B cell (primary cell): ENCODE data around the gene ZNF608. TPM values are rescaled to one million over a fixed set of nuclear protein-coding genes. Genes with fewer than 3 reads are reported as not detected.

Experiments
- ATAC-seq: fragments of 200-7000 bp; cut with Tn5 transposase; one replicate; pipeline ENCODE4 v1.10.0; 2021; ENCODE audit warnings: low read depth, mild to moderate bottlenecking, moderate number of reproducible peaks, moderate library complexity
- CTCF ChIA-PET: fragments of 350-600 bp; sonication (Branson Sonifier 250); formaldehyde crosslinking; loops from one replicate; lab custom pipeline; 2021; ENCODE audit warnings: antibody characterized with exemption, inconsistent platforms; lab: Charles Lee
- POLR2A ChIA-PET: fragments of 350-600 bp; sonication (Branson Sonifier 250); formaldehyde crosslinking; loops from one replicate; lab custom pipeline; 2021; ENCODE audit warnings: antibody characterized with exemption; lab: Charles Lee
- DNase-seq: peaks from one replicate; pipeline ENCODE4 v3.0.0; 2013
- H2AFZ ChIP-seq: 2 replicates; pipeline ENCODE4 v1.6.1; 2012; ENCODE audit warnings: mild to moderate bottlenecking, low read depth, low read length; ENCODE audit not compliant: insufficient read depth, poor library complexity, severe bottlenecking
- H3K27ac ChIP-seq, 2 donors: 1 replicate in 1 of 2; 2 replicates in 1 of 2; pipeline ENCODE4 v1.5.1; 2012 to 2013; ENCODE audit warnings: low read length in 2 of 2, mild to moderate bottlenecking in 2 of 2, moderate library complexity in 1 of 2
- H3K27me3 ChIP-seq, 4 experiments: fragments of 200-600 bp in 1 of 4; sonication (generic) in 1 of 4; replicated peaks in 1 of 4; 1 replicate in 2 of 4; 2 replicates in 2 of 4; pipeline versions ENCODE4 v1.6.1 to v1.7.0; 2013 to 2016; ENCODE audit warnings: low read length in 3 of 4, mild to moderate bottlenecking in 2 of 4, mixed read lengths in 1 of 4, moderate library complexity in 1 of 4; ENCODE audit not compliant: insufficient read depth in 4 of 4, control insufficient read depth in 3 of 4; ENCODE audit errors: control extremely low read depth in 1 of 4
- H3K36me3 ChIP-seq, 2 experiments: replicated peaks in 1 of 2; 1 replicate in 1 of 2; 2 replicates in 1 of 2; pipeline versions ENCODE4 v1.6.1 to v1.7.1; 2013; ENCODE audit warnings: low read length in 1 of 2; ENCODE audit not compliant: insufficient read depth in 2 of 2, control insufficient read depth in 1 of 2; ENCODE audit errors: control extremely low read depth in 1 of 2, extremely low read depth in 1 of 2
- H3K4me1 ChIP-seq, 2 donors: fragments of 200-600 bp in 1 of 2; sonication (generic) in 1 of 2; 1 replicate in 1 of 2; 2 replicates in 1 of 2; pipeline versions ENCODE4 v1.5.1 to v1.6.1; 2013 to 2017; ENCODE audit warnings: low read length in 2 of 2; ENCODE audit not compliant: control insufficient read depth in 2 of 2, insufficient read depth in 2 of 2
- H3K4me2 ChIP-seq: replicated peaks from 2 replicates; pipeline ENCODE3; 2012; ENCODE audit warnings: mild to moderate bottlenecking, low read depth, low read length; ENCODE audit not compliant: poor library complexity, severe bottlenecking
- H3K4me3 ChIP-seq, 5 experiments: fragments of 200-600 bp in 1 of 5; sonication (generic) in 1 of 5; 1 replicate in 3 of 5; 2 replicates in 2 of 5; pipeline versions ENCODE4 v1.5.1 to v1.7.0; 2011 to 2016; ENCODE audit warnings: low read length in 4 of 5, mild to moderate bottlenecking in 4 of 5, low read depth in 2 of 5, control low read depth in 1 of 5, moderate library complexity in 1 of 5; ENCODE audit not compliant: insufficient read depth in 1 of 5; ENCODE audit errors: control extremely low read depth in 1 of 5, extremely low read depth in 1 of 5
- H3K79me2 ChIP-seq: fragments of 200-600 bp; sonication (generic); one replicate; pipeline ENCODE4 v1.6.0; 2016; ENCODE audit warnings: low read length; ENCODE audit not compliant: control insufficient read depth, insufficient read depth
- H3K9ac ChIP-seq: fragments of 200-600 bp; sonication (generic); 2 replicates; pipeline ENCODE4 v1.6.1; 2017; ENCODE audit warnings: mild to moderate bottlenecking, low read length, moderate library complexity
- H3K9me3 ChIP-seq, 3 donors: one replicate each; pipeline versions ENCODE4 v1.6.1 to v1.7.1; 2013; ENCODE audit warnings: low read length in 2 of 3; ENCODE audit not compliant: control insufficient read depth in 2 of 3, insufficient read depth in 1 of 3; ENCODE audit errors: control extremely low read depth in 1 of 3
- H4K20me1 ChIP-seq: 2 replicates; pipeline ENCODE4 v1.6.0; 2012; ENCODE audit warnings: mild to moderate bottlenecking, low read length; ENCODE audit not compliant: insufficient read depth, control insufficient read depth, poor library complexity, severe bottlenecking
- H3K27ac Mint-ChIP-seq: one replicate; pipeline ENCODE4 v1.8.0; 2021; ENCODE audit warnings: mixed read lengths
- H3K27me3 Mint-ChIP-seq: one replicate; pipeline ENCODE4 v1.8.0; 2021; ENCODE audit warnings: mixed read lengths
- H3K4me1 Mint-ChIP-seq: one replicate; pipeline ENCODE4 v1.8.0; 2021; ENCODE audit warnings: mixed read lengths
- H3K4me3 Mint-ChIP-seq: one replicate; pipeline ENCODE4 v1.8.0; 2021; ENCODE audit warnings: mixed read lengths
- H3K9me3 Mint-ChIP-seq: one replicate; pipeline ENCODE4 v1.8.0; 2022; ENCODE audit warnings: mixed read lengths; ENCODE audit not compliant: insufficient read depth
- EZH2 ChIP-seq: IDR thresholded peaks from 2 replicates; pipeline ENCODE4 v1.6.1; 2012; ENCODE audit warnings: borderline replicate concordance, low read depth, mild to moderate bottlenecking, moderate library complexity, low read length; ENCODE audit not compliant: insufficient read depth, poor library complexity, severe bottlenecking
- WGBS: methylation state at CpG from one replicate; pipeline ENCODE4 v1.1.5; 2013; ENCODE audit warnings: missing lambda C conversion rate; ENCODE audit not compliant: insufficient coverage; 5-methylcytosine and 5-hydroxymethylcytosine counted together
- intact Hi-C: fragments of 100-400 bp; cut with micrococcal nuclease; formaldehyde crosslinking; loops from one replicate; pipeline ENCODE4 v1.10.0; 2022
- polyA plus RNA-seq: library from polyadenylated mRNA; depleted of rRNA; stranded (reverse); fragments of >200 nt; gene quantifications from 2 replicates; pipeline ENCODE4 v1.2.3, GENCODE V29; 2012
- total RNA-seq, 2 donors: library from RNA; stranded (reverse); fragments of 120-200 nt in 1 of 2; gene quantifications; 1 replicate in 1 of 2; 2 replicates in 1 of 2; pipeline versions ENCODE4 v1.2.3 to v1.2.4, GENCODE V29; 2013 to 2022
- TF ChIP-seq, protein P1 (sequence below): fragments of 200-600 bp; IDR thresholded peaks from one replicate; pipeline ENCODE4 v1.8.0; 2022; ENCODE audit warnings: antibody characterized with exemption, mild to moderate bottlenecking

The ZNF608 gene
- total and polyA plus RNA-seq, 2 donors (not counting 1 experiment from before 2014, with no cell fraction given), result 8.5 to 17.4 TPM

DNA sequence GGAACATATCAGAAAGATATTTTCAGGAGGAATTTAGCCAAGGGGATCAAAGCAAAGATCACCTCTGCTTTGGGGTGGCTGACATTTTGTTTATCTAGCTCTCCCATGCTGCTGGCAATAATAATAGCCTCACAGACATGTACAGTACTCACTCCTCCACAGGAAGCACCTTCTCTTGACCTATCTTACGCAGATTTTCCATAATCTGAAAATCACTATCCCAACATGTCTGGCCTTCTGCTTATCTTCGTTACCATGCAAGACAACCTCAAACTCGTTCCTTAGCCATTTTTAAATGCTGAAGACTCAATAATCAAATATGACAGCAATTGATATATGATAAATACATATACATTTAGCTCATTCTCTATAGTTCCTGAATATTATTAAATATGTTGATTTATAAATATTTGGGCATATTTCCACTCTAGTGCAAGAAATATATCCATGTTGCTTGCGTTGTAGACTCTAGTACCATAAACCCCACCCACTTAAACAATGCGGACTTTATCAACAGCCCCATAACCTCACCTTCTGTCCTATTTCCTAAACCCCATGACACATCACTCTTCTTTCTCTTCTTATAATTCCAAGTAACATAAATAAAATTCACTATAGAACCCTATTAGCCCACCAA is 18.0 kb downstream of the ZNF608 start:
- intact Hi-C loops, result no loop called here
- DNase-seq (no peak), ATAC-seq (no peak)
- Histone ChIP-seq H4K20me1 (no peaks in the 10 kb centered on the region), H3K9me3 (no peaks in the 10 kb centered on the region), H2AFZ (no peak overlapping the region), H3K4me2 (peak overlapping the region; percentile 31), H3K9ac (no peak overlapping the region), H3K27ac (no peak overlapping the region), H3K4me3 (no peak overlapping the region), H3K79me2 (peaks cover 85% of the 10 kb centered on the region), H3K36me3 (no peaks in the 10 kb centered on the region), H3K27me3 (no peaks in the 10 kb centered on the region), H3K4me1 (peaks cover 21 to 31% of the 10 kb centered on the region in 2 donors)
- Mint-ChIP-seq H3K27ac (no peak overlapping the region), H3K9me3 (no peaks in the 10 kb centered on the region), H3K4me1 (peaks cover 65% of the 10 kb centered on the region), H3K27me3 (no peaks in the 10 kb centered on the region), H3K4me3 (no peak overlapping the region)
- TF ChIP-seq EZH2, result no peak
- TF ChIP-seq, protein P1, sequence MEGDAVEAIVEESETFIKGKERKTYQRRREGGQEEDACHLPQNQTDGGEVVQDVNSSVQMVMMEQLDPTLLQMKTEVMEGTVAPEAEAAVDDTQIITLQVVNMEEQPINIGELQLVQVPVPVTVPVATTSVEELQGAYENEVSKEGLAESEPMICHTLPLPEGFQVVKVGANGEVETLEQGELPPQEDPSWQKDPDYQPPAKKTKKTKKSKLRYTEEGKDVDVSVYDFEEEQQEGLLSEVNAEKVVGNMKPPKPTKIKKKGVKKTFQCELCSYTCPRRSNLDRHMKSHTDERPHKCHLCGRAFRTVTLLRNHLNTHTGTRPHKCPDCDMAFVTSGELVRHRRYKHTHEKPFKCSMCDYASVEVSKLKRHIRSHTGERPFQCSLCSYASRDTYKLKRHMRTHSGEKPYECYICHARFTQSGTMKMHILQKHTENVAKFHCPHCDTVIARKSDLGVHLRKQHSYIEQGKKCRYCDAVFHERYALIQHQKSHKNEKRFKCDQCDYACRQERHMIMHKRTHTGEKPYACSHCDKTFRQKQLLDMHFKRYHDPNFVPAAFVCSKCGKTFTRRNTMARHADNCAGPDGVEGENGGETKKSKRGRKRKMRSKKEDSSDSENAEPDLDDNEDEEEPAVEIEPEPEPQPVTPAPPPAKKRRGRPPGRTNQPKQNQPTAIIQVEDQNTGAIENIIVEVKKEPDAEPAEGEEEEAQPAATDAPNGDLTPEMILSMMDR, result no peak
- CTCF ChIA-PET, result interaction anchor here (0.6 to 2.5 kb wide), 6 partner anchors 12 to 219 kb away, joined by 3 to 6 read pairs (median 4); no protein-coding TSS in a partner anchor
- POLR2A ChIA-PET, result interaction anchor here (1.2 kb wide), 1 partner anchor 20 kb away, joined by 4 read pairs; no protein-coding TSS in a partner anchor
- 100% methylated on average over 3 of the region's 5 CpGs for WGBS

DNA sequence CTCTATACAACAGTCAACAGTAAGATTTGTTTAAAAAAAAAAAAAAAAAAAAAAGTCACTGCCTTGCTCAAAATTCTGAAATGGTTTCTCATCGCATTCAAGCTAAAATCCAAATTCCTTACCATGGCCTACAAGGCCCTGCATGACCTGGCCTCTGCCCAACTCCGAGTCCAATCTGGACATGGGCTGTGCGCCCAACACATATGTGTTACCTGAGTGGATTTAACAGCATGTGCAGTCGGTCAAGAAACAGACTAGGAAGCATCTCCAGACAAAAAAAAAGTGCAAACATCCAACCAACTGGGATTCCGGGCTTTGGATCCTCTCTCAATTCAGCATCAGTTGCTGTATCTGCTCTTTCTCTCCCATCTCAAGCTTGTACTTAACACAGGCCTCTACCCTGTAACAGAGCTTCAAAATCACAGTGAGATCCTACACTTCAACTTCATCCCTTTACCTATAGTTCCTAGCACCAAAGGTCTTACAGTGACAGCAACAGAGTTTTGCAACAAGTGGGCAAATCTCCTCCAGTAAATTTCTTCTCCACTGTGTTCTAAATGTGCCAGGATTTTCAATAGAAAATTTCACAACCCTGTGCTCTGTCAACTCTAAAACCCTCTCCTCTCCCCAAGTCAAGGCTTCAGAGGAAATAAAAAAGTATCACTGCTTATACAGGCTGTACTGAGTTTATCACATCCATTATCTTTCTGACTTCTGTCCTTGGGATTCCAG is 19.6 kb downstream of the ZNF608 start:
- H3K4me3 ChIP-seq, result no peak overlapping the region
- H3K36me3 ChIP-seq, result no peaks in the 10 kb centered on the region
- peaks cover 74% of the 10 kb centered on the region for H3K79me2 ChIP-seq
- POLR2A ChIA-PET, result interaction anchor here (0.6 kb wide), 1 partner anchor 103 kb away, joined by 3 read pairs; no protein-coding TSS in a partner anchor
- H3K27ac ChIP-seq, result no peak overlapping the region
- H3K9ac ChIP-seq, result no peak overlapping the region
- TF ChIP-seq EZH2, result no peak
- H4K20me1 ChIP-seq, result no peaks in the 10 kb centered on the region
- H3K4me3 Mint-ChIP-seq, result no peak overlapping the region
- CTCF ChIA-PET, result interaction anchor here (0.7 to 1.8 kb wide), 3 partner anchors 10 to 632 kb away, joined by 3 to 5 read pairs (median 4); no protein-coding TSS in a partner anchor
- H3K27me3 ChIP-seq, result no peaks in the 10 kb centered on the region
- peaks cover 60% of the 10 kb centered on the region for H3K4me1 Mint-ChIP-seq
- DNase-seq (no peak), ATAC-seq (no peak)
- H3K4me1 ChIP-seq, result peaks cover 15 to 20% of the 10 kb centered on the region in 2 donors
- H3K9me3 ChIP-seq, result no peaks in the 10 kb centered on the region
- H3K9me3 Mint-ChIP-seq, result no peaks in the 10 kb centered on the region
- intact Hi-C loops, result no loop called here
- no peaks in the 10 kb centered on the region for H3K27me3 Mint-ChIP-seq
- no peak overlapping the region for H3K27ac Mint-ChIP-seq
- no peak overlapping the region for H2AFZ ChIP-seq
- H3K4me2 ChIP-seq, result no peak overlapping the region
- 94% methylated on average over 5 of the region's 5 CpGs for WGBS
